Upper lobe of left lung (tissue), 6 donors: ENCODE results near the gene TDP2. TPM values are rescaled to one million over a fixed set of nuclear protein-coding genes. Genes with fewer than 3 reads are reported as not detected.
"Not testable (repeated sequence)": the region's sequence is repeated elsewhere in the genome, so short reads cannot be mapped to it uniquely, and the experiment has no call there.

ENCODE experiments used
- ATAC-seq, 2 donors: fragments of 200-7000 bp; cut with Tn5 transposase; one replicate each; pipeline ENCODE4 v1.9.1; 2022; ENCODE audit warnings: mild to moderate bottlenecking in 2 of 2, moderate library complexity in 2 of 2; ENCODE audit not compliant: low FRiP score in 2 of 2
- DNase-seq, 2 donors: peaks; one replicate each; pipeline ENCODE4 v3.0.0-alpha.2; 2019 to 2020
- H3K27ac ChIP-seq, 4 donors: fragments of 200-600 bp; sonication (generic); one replicate each; pipeline ENCODE4 v1.5.1; 2016 to 2019
- H3K27me3 ChIP-seq, 4 donors: fragments of 200-600 bp; sonication (generic); one replicate each; pipeline ENCODE4 v1.5.1; 2017 to 2019
- H3K36me3 ChIP-seq, 4 donors: fragments of 200-600 bp; sonication (generic); one replicate each; pipeline ENCODE4 v1.5.1; 2016 to 2019
- H3K4me1 ChIP-seq, 4 donors: fragments of 200-600 bp; sonication (generic); one replicate each; pipeline ENCODE4 v1.5.1; 2018 to 2019
- H3K4me3 ChIP-seq, 4 donors: fragments of 200-600 bp; sonication (generic); one replicate each; pipeline ENCODE4 v1.5.1; 2017 to 2019; ENCODE audit warnings: mild to moderate bottlenecking in 2 of 4, moderate library complexity in 1 of 4
- H3K9me3 ChIP-seq, 4 donors: fragments of 200-600 bp; sonication (generic); one replicate each; pipeline ENCODE4 v1.5.1; 2018 to 2019
- CTCF ChIP-seq, 6 experiments: fragments of 450-650 bp in 4 of 6; fragments of 200-600 bp in 2 of 6; sonication (generic) in 2 of 6; IDR thresholded peaks; one replicate each; pipeline ENCODE4 v1.5.1; 2016 to 2019; ENCODE audit warnings: antibody characterized with exemption in 6 of 6
- EP300 ChIP-seq, 4 donors: sonication (generic); formaldehyde crosslinking; IDR thresholded peaks; one replicate each; pipeline ENCODE4 v1.5.1; 2017; ENCODE audit warnings: antibody characterized with exemption in 4 of 4, control low read depth in 2 of 4
- POLR2A ChIP-seq, 4 donors: fragments of 450-650 bp; IDR thresholded peaks; one replicate each; pipeline ENCODE4 v1.5.1; 2016 to 2017; ENCODE audit warnings: antibody characterized with exemption in 4 of 4, mild to moderate bottlenecking in 2 of 4
- POLR2AphosphoS5 ChIP-seq, 2 donors: sonication (generic); formaldehyde crosslinking; IDR thresholded peaks; one replicate each; pipeline ENCODE4 v1.5.1; 2017; ENCODE audit warnings: antibody characterized with exemption in 2 of 2
- WGBS, 2 donors: methylation state at CpG; one replicate each; pipeline ENCODE4 v1.1.5; 2017 to 2018; 5-methylcytosine and 5-hydroxymethylcytosine counted together
- total RNA-seq, 6 donors: library from RNA; depleted of rRNA in 4 of 6; stranded (reverse); fragments of >200 nt in 4 of 6; gene quantifications; one replicate each; pipeline versions ENCODE4 v1.1.0 to v1.2.1, GENCODE V29; 2016 to 2021
- donor health status: DM: no; HTN: no; CAD: no; lungs with moderate emphysema.
- donor health status: DM: no; HTN: yes; CAD: no; lungs with severe emphysema.

TDP2 gene
- total RNA-seq, 6 donors from 2014 or later, result 33.8 to 101 (median 37.0) TPM

GRCh38 chr6:24695635-24696034 lies 28.9 kb upstream of the TDP2 start:
- 26 to 31% methylated on average over 8 of the region's 8 CpGs for WGBS, 2 donors
- DNase-seq (peak in 1 of 2 donors; percentile 31), ATAC-seq (peak; percentile 81 to 84)
- not testable (repeated sequence) for H3K36me3 ChIP-seq, H3K27ac ChIP-seq, H3K9me3 ChIP-seq, H3K4me3 ChIP-seq, H3K27me3 ChIP-seq
- H3K4me1 ChIP-seq, result peaks cover 0 to 14% (median 6%) of the 10 kb centered on the region in 4 donors
- TF ChIP-seq CTCF (IDR thresholded peaks at IDR 0.05), result peak; percentile 43 to 71 (median 48)

- ATAC-seq (no peak), DNase-seq (no peak)
- H3K27ac ChIP-seq, result no peak overlapping the region
- no peaks in the 10 kb centered on the region for H3K9me3 ChIP-seq
- no peaks in the 10 kb centered on the region for H3K36me3 ChIP-seq
- peaks cover 0 to 7% (median 0%) of the 10 kb centered on the region in 4 donors for H3K4me1 ChIP-seq
- WGBS, 2 donors, result 82 to 100% methylated on average over 1 of the region's 1 CpG
- no peak for TF ChIP-seq CTCF (IDR thresholded peaks at IDR 0.05)
- TF ChIP-seq POLR2A (IDR thresholded peaks at IDR 0.05), result no peak
- TF ChIP-seq POLR2AphosphoS5 (IDR thresholded peaks at IDR 0.05), result no peak
- TF ChIP-seq EP300 (IDR thresholded peaks at IDR 0.05), result no peak
- H3K27me3 ChIP-seq, result no peaks in the 10 kb centered on the region
- H3K4me3 ChIP-seq, result no peak overlapping the region
These were observed 27.5 kb upstream of the TDP2 start for GRCh38 chr6:24694198-24694597.

- ATAC-seq (no peak), DNase-seq (no peak)
- H3K4me1 ChIP-seq, result peaks cover 0 to 7% (median 0%) of the 10 kb centered on the region in 4 donors
- H3K9me3 ChIP-seq, result no peaks in the 10 kb centered on the region
- no peaks in the 10 kb centered on the region for H3K27me3 ChIP-seq
- TF ChIP-seq POLR2A (IDR thresholded peaks at IDR 0.05), result no peak
- TF ChIP-seq EP300 (IDR thresholded peaks at IDR 0.05), result no peak
- TF ChIP-seq POLR2AphosphoS5 (IDR thresholded peaks at IDR 0.05), result no peak
- no peak for TF ChIP-seq CTCF (IDR thresholded peaks at IDR 0.05)
- H3K4me3 ChIP-seq, result no peak overlapping the region
- no peak overlapping the region for H3K27ac ChIP-seq
- whole genome bisulfite sequencing, 2 donors, result 89 to 98% methylated on average over 2 of the region's 2 CpGs
- H3K36me3 ChIP-seq, result no peaks in the 10 kb centered on the region
These were observed 26.3 kb upstream of the TDP2 start for GRCh38 chr6:24692848-24693592.

- TF ChIP-seq EP300 (IDR thresholded peaks at IDR 0.05) (no peak), CTCF (IDR thresholded peaks at IDR 0.05) (no peak), POLR2AphosphoS5 (IDR thresholded peaks at IDR 0.05) (no peak), POLR2A (IDR thresholded peaks at IDR 0.05) (no peak)
- no peak for DNase-seq
- ATAC-seq, result no peak
These were observed 25.7 kb upstream of the TDP2 start for GRCh38 chr6:24692415-24692814.

GRCh38 chr6:24692003-24692402 lies 25.3 kb upstream of the TDP2 start:
- H3K4me3 ChIP-seq, result no peak overlapping the region
- H3K36me3 ChIP-seq, result no peaks in the 10 kb centered on the region
- ATAC-seq (peak in 1 of 2 donors; percentile 48), DNase-seq (no peak)
- TF ChIP-seq POLR2AphosphoS5 (IDR thresholded peaks at IDR 0.05) (no peak), POLR2A (IDR thresholded peaks at IDR 0.05) (no peak), CTCF (IDR thresholded peaks at IDR 0.05) (no peak), EP300 (IDR thresholded peaks at IDR 0.05) (no peak)
- no peak overlapping the region for H3K27ac ChIP-seq
- H3K27me3 ChIP-seq, result no peaks in the 10 kb centered on the region
- H3K4me1 ChIP-seq, result peaks cover 0 to 7% (median 0%) of the 10 kb centered on the region in 4 donors
- no peaks in the 10 kb centered on the region for H3K9me3 ChIP-seq
- 54 to 66% methylated on average over 4 of the region's 4 CpGs for WGBS, 2 donors

More at GRCh38 chr6:24692415-24692814, 25.7 kb upstream of the TDP2 start:
- H3K4me1 ChIP-seq, result peaks cover 0 to 7% (median 0%) of the 10 kb centered on the region in 4 donors
- H3K27ac ChIP-seq, result no peak overlapping the region
- no peak overlapping the region for H3K4me3 ChIP-seq
- H3K27me3 ChIP-seq, result no peaks in the 10 kb centered on the region
- 85 to 94% methylated on average over 3 of the region's 3 CpGs for WGBS, 2 donors
- no peaks in the 10 kb centered on the region for H3K9me3 ChIP-seq
- H3K36me3 ChIP-seq, result no peaks in the 10 kb centered on the region
